Left ventricle myocardium superior (tissue), 1 donor: ENCODE results near the gene OR10A6. TPM values are rescaled to one million over a fixed set of nuclear protein-coding genes. Genes with fewer than 3 reads are reported as not detected.

Experiments
- ATAC-seq: fragments of 200-7000 bp; cut with Tn5 transposase; one replicate; pipeline ENCODE4 v1.9.1; 2020; ENCODE audit warnings: mild to moderate bottlenecking, moderate library complexity
- DNase-seq: peaks from one replicate; pipeline ENCODE4 v3.0.0-alpha.2; 2020
- intact Hi-C: fragments of 100-400 bp; cut with micrococcal nuclease; formaldehyde crosslinking; loops from one replicate; pipeline ENCODE4 v1.11.0; 2022
- total RNA-seq: library from RNA; stranded (reverse); fragmentation: NEBNext Ultra II Directional; extraction: Animal tissue kit (Norgen Biotek cat#: 25700); gene quantifications from one replicate; pipeline ENCODE4 v1.2.1, GENCODE V29; 2021
- donor health status: DM: no; HTN: yes; CAD: no; lungs with severe emphysema.

OR10A6 gene
- total RNA-seq, 1 donor from 2014 or later: not detected

GRCh38 chr11:7890417-7891172 lies 40.5 kb downstream of the OR10A6 start:
- intact Hi-C loops: loop anchor here (10.0 kb wide), 1 partner anchor 94 kb away; the partner anchor contains the start of gene EIF3F
- no peak for DNase-seq
- no peak for ATAC-seq

DNA sequence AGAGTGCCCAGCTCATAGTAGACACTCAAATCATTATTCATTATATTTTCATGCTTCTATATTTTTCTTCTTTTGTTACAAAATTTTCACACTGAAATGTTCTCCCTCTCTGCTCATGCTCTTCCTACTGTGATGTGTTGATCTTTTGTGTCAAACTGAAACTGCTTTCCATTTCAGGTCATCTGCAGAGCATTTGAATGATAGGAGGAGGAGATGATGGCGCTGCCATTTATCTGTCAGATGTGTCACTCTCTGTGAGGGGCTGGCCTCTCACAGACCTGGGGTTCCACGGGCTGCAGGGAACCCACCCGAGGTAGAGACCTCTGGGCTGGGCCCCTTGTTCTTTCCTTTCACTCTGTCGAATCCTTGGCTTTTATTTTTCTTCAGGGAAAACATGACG lies 41.1 kb downstream of the OR10A6 start:
- ATAC-seq (no peak), DNase-seq (no peak)
- intact Hi-C loops: loop anchor here (10.0 kb wide), 1 partner anchor 95 kb away; the partner anchor contains the start of gene EIF3F

GRCh38 chr11:7882860-7883259 lies 48.2 kb downstream of the OR10A6 start:
- no peak for DNase-seq
- intact Hi-C loops: no loop called here
- no peak for ATAC-seq

Other genes with a start within 250 kb of the OR10A6 start
- gene OVCH2, start 224.8 kb downstream of the OR10A6 start, total RNA-seq: not detected
- gene OR5P2, start 134.3 kb downstream of the OR10A6 start, total RNA-seq: not detected
- gene OR5P3, start 100.4 kb downstream of the OR10A6 start, total RNA-seq: not detected
- not detected for gene OR10A3, start 10.4 kb upstream of the OR10A6 start, total RNA-seq
- gene NLRP10, start 34.2 kb upstream of the OR10A6 start, total RNA-seq: not detected
- gene EIF3F, start 56.1 kb upstream of the OR10A6 start, total RNA-seq: 156 TPM
- gene TUB, start 149.9 kb upstream of the OR10A6 start, total RNA-seq: 22.3 TPM
- gene RIC3, start 237.8 kb upstream of the OR10A6 start, total RNA-seq: 14.1 TPM